ENCODE results near the gene ARFGAP1.

ARFGAP1 gene

GRCh38 chr20:63274381-63275228 lies 2.0 kb downstream of the ARFGAP1 start:
- peak overlapping the region; percentile 30; the same call in 1 of the 2 replicates for H3K4me3 ChIP-seq (replicated peaks; ENCODE audit: low read depth, low read length)
- no peaks in the 10 kb centered on the region for H3K27me3 ChIP-seq (replicated peaks; ENCODE audit: control insufficient read depth, insufficient read depth, low read length)
- no peak for DNase-seq (ENCODE audit: extremely low read depth, insufficient read length)
- H3K36me3 ChIP-seq (ENCODE audit: control insufficient read depth, insufficient read depth, low read length): peaks cover 16% of the 10 kb centered on the region
- TF ChIP-seq, protein P1, sequence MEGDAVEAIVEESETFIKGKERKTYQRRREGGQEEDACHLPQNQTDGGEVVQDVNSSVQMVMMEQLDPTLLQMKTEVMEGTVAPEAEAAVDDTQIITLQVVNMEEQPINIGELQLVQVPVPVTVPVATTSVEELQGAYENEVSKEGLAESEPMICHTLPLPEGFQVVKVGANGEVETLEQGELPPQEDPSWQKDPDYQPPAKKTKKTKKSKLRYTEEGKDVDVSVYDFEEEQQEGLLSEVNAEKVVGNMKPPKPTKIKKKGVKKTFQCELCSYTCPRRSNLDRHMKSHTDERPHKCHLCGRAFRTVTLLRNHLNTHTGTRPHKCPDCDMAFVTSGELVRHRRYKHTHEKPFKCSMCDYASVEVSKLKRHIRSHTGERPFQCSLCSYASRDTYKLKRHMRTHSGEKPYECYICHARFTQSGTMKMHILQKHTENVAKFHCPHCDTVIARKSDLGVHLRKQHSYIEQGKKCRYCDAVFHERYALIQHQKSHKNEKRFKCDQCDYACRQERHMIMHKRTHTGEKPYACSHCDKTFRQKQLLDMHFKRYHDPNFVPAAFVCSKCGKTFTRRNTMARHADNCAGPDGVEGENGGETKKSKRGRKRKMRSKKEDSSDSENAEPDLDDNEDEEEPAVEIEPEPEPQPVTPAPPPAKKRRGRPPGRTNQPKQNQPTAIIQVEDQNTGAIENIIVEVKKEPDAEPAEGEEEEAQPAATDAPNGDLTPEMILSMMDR (IDR thresholded peaks at IDR 0.05; ENCODE audit: insufficient read depth, low read length, poor library complexity, severe bottlenecking): no peak

DNA sequence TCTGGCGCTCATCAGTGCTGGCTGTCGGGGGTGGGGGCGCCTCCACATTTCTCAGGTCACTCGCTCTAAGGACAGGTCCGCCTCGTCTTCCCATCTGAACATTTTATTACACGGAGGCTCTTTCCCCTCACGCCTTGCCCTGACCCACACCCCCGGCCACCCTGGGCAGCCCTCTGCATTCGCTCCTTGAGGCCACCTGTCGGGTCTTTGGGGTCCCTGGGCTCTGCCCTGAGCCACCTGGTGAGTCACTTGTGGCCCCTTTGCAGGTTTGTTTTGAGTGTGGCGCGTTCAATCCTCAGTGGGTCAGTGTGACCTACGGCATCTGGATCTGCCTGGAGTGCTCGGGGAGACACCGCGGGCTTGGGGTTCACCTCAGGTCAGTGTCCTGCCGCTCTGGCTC lies 3.2 kb downstream of the ARFGAP1 start:
- H3K36me3 ChIP-seq (ENCODE audit: control insufficient read depth, insufficient read depth, low read length): peaks cover 20% of the 10 kb centered on the region

DNA sequence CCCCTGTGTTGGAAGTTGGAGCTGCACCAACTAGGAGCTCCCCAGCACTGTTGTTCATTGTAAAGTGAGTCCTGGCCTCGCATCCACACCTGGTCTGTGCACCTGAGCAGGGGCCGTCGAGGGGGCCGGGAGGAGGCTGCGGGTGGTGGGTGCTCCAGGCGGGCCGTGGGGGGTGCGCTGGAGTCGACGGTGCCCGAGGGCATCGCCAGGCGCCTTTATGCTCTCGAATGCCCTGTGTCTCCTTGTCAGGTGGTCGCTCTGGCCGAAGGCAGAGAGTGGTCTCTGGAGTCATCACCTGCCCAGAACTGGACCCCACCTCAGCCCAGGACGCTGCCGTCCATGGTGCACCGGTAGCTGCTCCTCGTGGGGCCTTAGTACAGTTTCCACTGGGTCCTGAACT lies 4.3 kb downstream of the ARFGAP1 start:
- DNase-seq (ENCODE audit: extremely low read depth, insufficient read length): no peak
- H3K4me3 ChIP-seq (replicated peaks; ENCODE audit: low read depth, low read length): no peak overlapping the region
- H3K36me3 ChIP-seq (ENCODE audit: control insufficient read depth, insufficient read depth, low read length): peaks cover 24% of the 10 kb centered on the region
- H3K27me3 ChIP-seq (replicated peaks; ENCODE audit: control insufficient read depth, insufficient read depth, low read length): no peaks in the 10 kb centered on the region
- TF ChIP-seq, protein P1 (IDR thresholded peaks at IDR 0.05; ENCODE audit: insufficient read depth, low read length, poor library complexity, severe bottlenecking): no peak

More for the DNA sequence above, 3.2 kb downstream of the ARFGAP1 start:
- TF ChIP-seq, protein P1 (IDR thresholded peaks at IDR 0.05; ENCODE audit: insufficient read depth, low read length, poor library complexity, severe bottlenecking): no peak
- Histone ChIP-seq H3K4me3 (replicated peaks; ENCODE audit: low read depth, low read length) (no peak overlapping the region), H3K27me3 (replicated peaks; ENCODE audit: control insufficient read depth, insufficient read depth, low read length) (no peaks in the 10 kb centered on the region)
- no peak for DNase-seq (ENCODE audit: extremely low read depth, insufficient read length)

GRCh38 chr20:63277466-63278272 lies 5.1 kb downstream of the ARFGAP1 start:
- Histone ChIP-seq H3K27me3 (replicated peaks; ENCODE audit: control insufficient read depth, insufficient read depth, low read length) (no peaks in the 10 kb centered on the region), H3K4me3 (replicated peaks; ENCODE audit: low read depth, low read length) (no peak overlapping the region), H3K36me3 (ENCODE audit: control insufficient read depth, insufficient read depth, low read length) (peaks cover 25% of the 10 kb centered on the region)
- DNase-seq (ENCODE audit: extremely low read depth, insufficient read length): no peak
- TF ChIP-seq, protein P1 (IDR thresholded peaks at IDR 0.05; ENCODE audit: insufficient read depth, low read length, poor library complexity, severe bottlenecking): no peak

DNA sequence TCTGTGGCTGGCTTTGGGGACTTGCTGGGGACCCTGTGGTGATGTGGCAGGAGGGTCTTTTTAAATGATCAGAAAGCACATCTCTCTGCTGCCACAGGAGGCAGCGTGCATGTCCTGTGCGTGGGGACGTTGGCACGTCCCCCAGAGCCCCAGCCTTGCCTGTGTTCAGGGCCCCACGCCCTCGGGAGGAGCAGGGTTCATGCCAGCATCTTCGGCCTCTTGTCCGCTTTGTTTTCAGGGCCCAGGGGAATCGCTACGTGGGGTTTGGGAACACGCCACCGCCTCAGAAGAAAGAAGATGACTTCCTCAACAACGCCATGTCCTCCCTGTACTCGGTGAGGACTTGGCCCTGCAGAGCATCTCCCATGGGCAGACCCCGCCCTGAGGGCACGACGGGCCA lies 6.0 kb downstream of the ARFGAP1 start:
- Histone ChIP-seq H3K4me3 (replicated peaks; ENCODE audit: low read depth, low read length) (no peak overlapping the region), H3K36me3 (ENCODE audit: control insufficient read depth, insufficient read depth, low read length) (peaks cover 34% of the 10 kb centered on the region), H3K27me3 (replicated peaks; ENCODE audit: control insufficient read depth, insufficient read depth, low read length) (no peaks in the 10 kb centered on the region)
- TF ChIP-seq, protein P1 (IDR thresholded peaks at IDR 0.05; ENCODE audit: insufficient read depth, low read length, poor library complexity, severe bottlenecking): no peak
- no peak for DNase-seq (ENCODE audit: extremely low read depth, insufficient read length)
